ENCODE data around the gene FOXA3. TPM values are rescaled to one million over a fixed set of nuclear protein-coding genes. Genes with fewer than 3 reads are reported as not detected.

Gene FOXA3
- total RNA-seq, 1 experiment from 2014 or later: 22.2 TPM

DNA sequence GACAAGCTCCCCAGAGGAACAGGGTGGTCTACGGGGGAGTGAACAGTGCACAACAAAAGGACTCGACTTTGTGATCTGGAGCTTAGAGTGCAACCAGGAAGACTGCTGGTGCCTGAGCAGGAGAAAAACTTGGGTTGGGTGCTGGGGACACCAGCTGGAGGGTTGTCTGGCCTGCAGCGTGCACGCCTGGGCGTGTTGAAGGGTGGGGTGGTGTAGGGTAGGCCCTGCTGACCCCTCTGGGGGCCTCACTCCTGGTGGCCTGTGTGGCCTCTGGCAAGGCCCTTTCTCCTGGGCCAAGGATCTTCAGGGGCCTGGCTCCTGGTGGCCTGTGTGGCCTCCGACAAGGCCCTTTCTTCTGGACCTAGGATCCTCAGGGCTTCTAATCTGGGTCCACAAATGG is 44.4 kb upstream of the FOXA3 start:
- no CpG with 5 or more reads among the region's 6 CpGs for WGBS (ENCODE audit: extremely low coverage, insufficient read length, low lambda C conversion rate)
- H3K4me3 Mint-ChIP-seq: no peak overlapping the region; a peak in 1 of 5 replicates
- DNase-seq: no peak

More for the DNA sequence above, 44.4 kb upstream of the FOXA3 start:
- Histone ChIP-seq H3K79me2 (ENCODE audit: insufficient read depth, low read length) (no peaks in the 10 kb centered on the region), H2BK20ac (ENCODE audit: low read depth, low read length, poor library complexity, severe bottlenecking) (no peak overlapping the region), H4K20me1 (ENCODE audit: control insufficient read depth, insufficient read depth, insufficient read length) (no peaks in the 10 kb centered on the region), H2AFZ (ENCODE audit: low read length) (no peak overlapping the region), H3K9me3 (ENCODE audit: control insufficient read depth, low read depth, low read length) (no peaks in the 10 kb centered on the region), H2BK12ac (ENCODE audit: insufficient read length, low read depth, low read length) (no peak overlapping the region), H3K56ac (ENCODE audit: insufficient read length, low read depth, low read length) (no peak overlapping the region), H3K23ac (ENCODE audit: insufficient read length, low read depth, low read length) (no peak overlapping the region), H3K9ac (ENCODE audit: extremely low read depth, insufficient read length, low read length) (no peak overlapping the region), H4K5ac (ENCODE audit: insufficient read length, low read depth, low read length) (no peak overlapping the region), H2BK120ac (ENCODE audit: low read depth, low read length, poor library complexity, severe bottlenecking) (no peak overlapping the region), H2BK5ac (ENCODE audit: insufficient read length, low read length) (no peak overlapping the region), H2BK15ac (ENCODE audit: low read depth, low read length) (no peak overlapping the region), H3K18ac (ENCODE audit: insufficient read length, low read depth, low read length) (no peak overlapping the region), H2AK5ac (ENCODE audit: insufficient read length, low read length) (no peak overlapping the region), H3T11ph (ENCODE audit: low read length) (no peak overlapping the region), H4K91ac (ENCODE audit: insufficient read length, low read depth, low read length) (no peak overlapping the region), H3K14ac (ENCODE audit: insufficient read depth, low read length) (no peak overlapping the region), H3K27me3 (ENCODE audit: insufficient read depth, low read length) (no peaks in the 10 kb centered on the region), H3K4me2 (ENCODE audit: insufficient read depth, insufficient read length, low read length) (no peak overlapping the region), H3K27ac (ENCODE audit: insufficient read length, low read depth, low read length) (no peak overlapping the region), H3K4ac (ENCODE audit: low read depth, low read length) (no peak overlapping the region), H3K4me1 (ENCODE audit: insufficient read depth, low read length) (0 out of 2 replicates have a peak, but pooled peaks cover 1% of the 10 kb centered on the region), H3K23me2 (ENCODE audit: insufficient read length, low read depth, low read length, poor library complexity, severe bottlenecking) (peaks cover 11% of the 10 kb centered on the region), H4K8ac (replicated peaks; ENCODE audit: insufficient read length, low read depth, low read length) (no peak overlapping the region), H3K79me1 (ENCODE audit: insufficient read depth, low read depth, low read length, poor library complexity, severe bottlenecking) (no peaks in the 10 kb centered on the region)
- Mint-ChIP-seq H3K36me3 (ENCODE audit: insufficient read depth in 1 of 3, low read depth in 3 of 3) (peaks cover 23 to 54% (median 53%) of the 10 kb centered on the region in 3 experiments), H3K27me3 (ENCODE audit: low read depth) (no peaks in the 10 kb centered on the region; the same call in 1 of the 2 replicates), H3K27ac (peak overlapping the region in 2 of 3 experiments; percentile 40 to 70; a peak in 2 of 7 replicates), H3K9me3 (no peaks in the 10 kb centered on the region), H3K4me1 (peaks cover 18 to 29% of the 10 kb centered on the region in 2 experiments)
- TF ChIP-seq, protein P1, sequence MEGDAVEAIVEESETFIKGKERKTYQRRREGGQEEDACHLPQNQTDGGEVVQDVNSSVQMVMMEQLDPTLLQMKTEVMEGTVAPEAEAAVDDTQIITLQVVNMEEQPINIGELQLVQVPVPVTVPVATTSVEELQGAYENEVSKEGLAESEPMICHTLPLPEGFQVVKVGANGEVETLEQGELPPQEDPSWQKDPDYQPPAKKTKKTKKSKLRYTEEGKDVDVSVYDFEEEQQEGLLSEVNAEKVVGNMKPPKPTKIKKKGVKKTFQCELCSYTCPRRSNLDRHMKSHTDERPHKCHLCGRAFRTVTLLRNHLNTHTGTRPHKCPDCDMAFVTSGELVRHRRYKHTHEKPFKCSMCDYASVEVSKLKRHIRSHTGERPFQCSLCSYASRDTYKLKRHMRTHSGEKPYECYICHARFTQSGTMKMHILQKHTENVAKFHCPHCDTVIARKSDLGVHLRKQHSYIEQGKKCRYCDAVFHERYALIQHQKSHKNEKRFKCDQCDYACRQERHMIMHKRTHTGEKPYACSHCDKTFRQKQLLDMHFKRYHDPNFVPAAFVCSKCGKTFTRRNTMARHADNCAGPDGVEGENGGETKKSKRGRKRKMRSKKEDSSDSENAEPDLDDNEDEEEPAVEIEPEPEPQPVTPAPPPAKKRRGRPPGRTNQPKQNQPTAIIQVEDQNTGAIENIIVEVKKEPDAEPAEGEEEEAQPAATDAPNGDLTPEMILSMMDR (conservative IDR thresholded peaks at IDR 0.05): no peak
